Sigmoid colon (tissue), 4 donors: Measurements from ENCODE around the gene ADK.

Experiments
- POLR2A ChIP-seq, 2 donors: fragments of 450-650 bp; IDR thresholded peaks; one replicate each; pipeline ENCODE4 v1.6.1; 2016; ENCODE audit warnings: antibody characterized with exemption in 2 of 2, mild to moderate bottlenecking in 2 of 2, moderate library complexity in 2 of 2
- POLR2AphosphoS5 ChIP-seq, 4 donors: sonication (generic); formaldehyde crosslinking; IDR thresholded peaks; one replicate each; pipeline ENCODE4 v1.6.1; 2017; ENCODE audit warnings: antibody characterized with exemption in 4 of 4
- TF ChIP-seq, protein P1 (sequence below), 4 experiments: fragments of 450-650 bp in 3 of 4; fragments of 200-600 bp in 1 of 4; IDR thresholded peaks; one replicate each; pipeline ENCODE4 v1.5.1; 2016 to 2019; ENCODE audit warnings: antibody characterized with exemption in 4 of 4, mild to moderate bottlenecking in 3 of 4, moderate library complexity in 2 of 4

- TF ChIP-seq, protein P1, sequence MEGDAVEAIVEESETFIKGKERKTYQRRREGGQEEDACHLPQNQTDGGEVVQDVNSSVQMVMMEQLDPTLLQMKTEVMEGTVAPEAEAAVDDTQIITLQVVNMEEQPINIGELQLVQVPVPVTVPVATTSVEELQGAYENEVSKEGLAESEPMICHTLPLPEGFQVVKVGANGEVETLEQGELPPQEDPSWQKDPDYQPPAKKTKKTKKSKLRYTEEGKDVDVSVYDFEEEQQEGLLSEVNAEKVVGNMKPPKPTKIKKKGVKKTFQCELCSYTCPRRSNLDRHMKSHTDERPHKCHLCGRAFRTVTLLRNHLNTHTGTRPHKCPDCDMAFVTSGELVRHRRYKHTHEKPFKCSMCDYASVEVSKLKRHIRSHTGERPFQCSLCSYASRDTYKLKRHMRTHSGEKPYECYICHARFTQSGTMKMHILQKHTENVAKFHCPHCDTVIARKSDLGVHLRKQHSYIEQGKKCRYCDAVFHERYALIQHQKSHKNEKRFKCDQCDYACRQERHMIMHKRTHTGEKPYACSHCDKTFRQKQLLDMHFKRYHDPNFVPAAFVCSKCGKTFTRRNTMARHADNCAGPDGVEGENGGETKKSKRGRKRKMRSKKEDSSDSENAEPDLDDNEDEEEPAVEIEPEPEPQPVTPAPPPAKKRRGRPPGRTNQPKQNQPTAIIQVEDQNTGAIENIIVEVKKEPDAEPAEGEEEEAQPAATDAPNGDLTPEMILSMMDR (IDR thresholded peaks at IDR 0.05) = no peak
- TF ChIP-seq POLR2A (IDR thresholded peaks at IDR 0.05) = no peak
- TF ChIP-seq POLR2AphosphoS5 (IDR thresholded peaks at IDR 0.05) = no peak
Measured at GRCh38 chr10:74491014-74491413, 340.0 kb downstream of the ADK start.
